K562 (cell line): ENCODE data around the gene TMED7. TPM values are rescaled to one million over a fixed set of nuclear protein-coding genes. Genes with fewer than 3 reads are reported as not detected.
A peak's percentile ranks its signal among the peaks of the same experiment; 100 is the strongest.

Experiments used
- KAT8 ChIP-seq: fragments of 450-650 bp; IDR thresholded peaks from 2 replicates; pipeline ENCODE4 v1.6.1; 2016; ENCODE audit warnings: low read depth, mild to moderate bottlenecking
- LCOR ChIP-seq: sonication (generic); formaldehyde crosslinking; IDR thresholded peaks from 2 replicates; pipeline ENCODE4 v1.8.0; 2022; ENCODE audit warnings: mild to moderate bottlenecking, missing genetic modification reagents
- MYC ChIP-seq, 2 experiments: fragments of 250-450 bp in 1 of 2; sonication (Bioruptor Pico) in 1 of 2; IDR thresholded peaks; 2 replicates each; pipeline versions ENCODE4 v1.5.1 to v1.6.1; 2012 to 2021; ENCODE audit warnings: low read depth in 2 of 2, borderline replicate concordance in 1 of 2, improper control_type of control experiment in 1 of 2, low read length in 1 of 2, mild to moderate bottlenecking in 1 of 2, moderate library complexity in 1 of 2
- NBN ChIP-seq: fragments of 450-650 bp; IDR thresholded peaks from 2 replicates; pipeline ENCODE4 v1.6.1; 2016; ENCODE audit warnings: low read depth, mild to moderate bottlenecking
- NR2F6 ChIP-seq: fragments of 450-650 bp; formaldehyde crosslinking; IDR thresholded peaks from 2 replicates; pipeline ENCODE4 v1.4.0; 2020; ENCODE audit warnings: mild to moderate bottlenecking
- POLR3A ChIP-seq: IDR thresholded peaks from 2 replicates; pipeline ENCODE4 v1.6.1; 2011; ENCODE audit warnings: borderline replicate concordance, mild to moderate bottlenecking, moderate library complexity; ENCODE audit not compliant: insufficient read length, insufficient read depth; ENCODE audit errors: extremely low read depth
- RBFOX2 ChIP-seq: fragments of 200-400 bp; formaldehyde crosslinking; IDR thresholded peaks from 2 replicates; pipeline ENCODE4 v1.6.1; 2017; ENCODE audit warnings: low read depth, mild to moderate bottlenecking, low read length, moderate library complexity
- SAFB ChIP-seq: fragments of 200-400 bp; formaldehyde crosslinking; IDR thresholded peaks from 2 replicates; pipeline ENCODE4 v1.6.1; 2017; ENCODE audit warnings: low read depth, low read length, borderline replicate concordance
- U2AF1 ChIP-seq: fragments of 200-400 bp; formaldehyde crosslinking; optimal IDR thresholded peaks from 2 replicates; pipeline ENCODE3; 2017; ENCODE audit warnings: mild to moderate bottlenecking, low read depth, low read length, moderate library complexity
- ZFP91 ChIP-seq: sonication (generic); formaldehyde crosslinking; IDR thresholded peaks from 2 replicates; pipeline ENCODE4 v1.8.0; 2022; ENCODE audit warnings: mild to moderate bottlenecking, missing genetic modification reagents
- ZFPM2 ChIP-seq: fragments of 250-450 bp; sonication (Bioruptor Pico); IDR thresholded peaks from 2 replicates; pipeline ENCODE4 v1.5.1; 2022; ENCODE audit warnings: mild to moderate bottlenecking
- ZNF280B ChIP-seq: fragments of 250-450 bp; sonication (Bioruptor Pico); IDR thresholded peaks from 2 replicates; pipeline ENCODE4 v1.5.1; 2021; ENCODE audit warnings: mild to moderate bottlenecking
- ZNF354B ChIP-seq: fragments of 250-450 bp; sonication (Bioruptor Pico); IDR thresholded peaks from 2 replicates; pipeline ENCODE4 v1.4.0; 2020
- ZNF77 ChIP-seq: fragments of 250-450 bp; sonication (Bioruptor Pico); IDR thresholded peaks from 2 replicates; pipeline ENCODE4 v1.5.0; 2020
- polyA plus RNA-seq, 8 experiments: library from polyadenylated mRNA; depleted of rRNA in 4 of 8; stranded (reverse) in 5 of 8; unstranded in 3 of 8; fragments of >200 nt; fragmentation: Nextera tagmentation in 2 of 8; fragmentation: Illumina TruSeq in 1 of 8; extraction: Ambion mirVana in 2 of 8; extraction: Trizol in 1 of 8; gene quantifications; 2 replicates each; pipeline versions ENCODE4 v1.2.1 to v1.2.3, GENCODE V29; 2011 to 2014; ENCODE audit warnings: inconsistent platforms in 1 of 8, missing spikeins in 1 of 8
- total RNA-seq, 7 experiments: library from RNA; depleted of rRNA in 6 of 7; stranded (reverse); fragments of >200 nt in 6 of 7; fragmentation: Illumina TruSeq in 2 of 7; extraction: Trizol in 2 of 7; gene quantifications; 2 replicates each; pipeline versions ENCODE4 v1.2.1 to v1.2.3, GENCODE V29; 2011 to 2021; ENCODE audit warnings: low replicate concordance in 1 of 7
- TF ChIP-seq, protein P1 (sequence below), 2 experiments: IDR thresholded peaks in 1 of 2; conservative IDR thresholded peaks in 1 of 2; 2 replicates each; pipeline ENCODE4 v1.6.1; 2016; ENCODE audit warnings: low read depth in 2 of 2, mild to moderate bottlenecking in 1 of 2, missing compliant biosample characterization in 1 of 2, missing genetic modification characterization in 1 of 2, moderate library complexity in 1 of 2
- TF ChIP-seq, protein P2 (sequence below), 2 experiments: fragments of 450-650 bp; IDR thresholded peaks; 2 replicates each; pipeline ENCODE4 v1.6.1; 2016
- TF ChIP-seq, protein P3 (sequence below), 2 experiments: fragments of 250-450 bp in 1 of 2; fragments of 450-650 bp in 1 of 2; sonication (Bioruptor Pico) in 1 of 2; IDR thresholded peaks; 2 replicates each; pipeline versions ENCODE4 v1.6.1 to v1.8.0; 2016 to 2021; ENCODE audit warnings: mild to moderate bottlenecking in 2 of 2, moderate library complexity in 2 of 2, missing compliant biosample characterization in 1 of 2, missing genetic modification characterization in 1 of 2

The TMED7 gene
- total and polyA plus RNA-seq, 9 of the 15 experiments (the other 6 are each of a cell fraction or from before 2014, with no cell fraction given) = 15.9 to 93.4 (median 41.7) TPM

DNA sequence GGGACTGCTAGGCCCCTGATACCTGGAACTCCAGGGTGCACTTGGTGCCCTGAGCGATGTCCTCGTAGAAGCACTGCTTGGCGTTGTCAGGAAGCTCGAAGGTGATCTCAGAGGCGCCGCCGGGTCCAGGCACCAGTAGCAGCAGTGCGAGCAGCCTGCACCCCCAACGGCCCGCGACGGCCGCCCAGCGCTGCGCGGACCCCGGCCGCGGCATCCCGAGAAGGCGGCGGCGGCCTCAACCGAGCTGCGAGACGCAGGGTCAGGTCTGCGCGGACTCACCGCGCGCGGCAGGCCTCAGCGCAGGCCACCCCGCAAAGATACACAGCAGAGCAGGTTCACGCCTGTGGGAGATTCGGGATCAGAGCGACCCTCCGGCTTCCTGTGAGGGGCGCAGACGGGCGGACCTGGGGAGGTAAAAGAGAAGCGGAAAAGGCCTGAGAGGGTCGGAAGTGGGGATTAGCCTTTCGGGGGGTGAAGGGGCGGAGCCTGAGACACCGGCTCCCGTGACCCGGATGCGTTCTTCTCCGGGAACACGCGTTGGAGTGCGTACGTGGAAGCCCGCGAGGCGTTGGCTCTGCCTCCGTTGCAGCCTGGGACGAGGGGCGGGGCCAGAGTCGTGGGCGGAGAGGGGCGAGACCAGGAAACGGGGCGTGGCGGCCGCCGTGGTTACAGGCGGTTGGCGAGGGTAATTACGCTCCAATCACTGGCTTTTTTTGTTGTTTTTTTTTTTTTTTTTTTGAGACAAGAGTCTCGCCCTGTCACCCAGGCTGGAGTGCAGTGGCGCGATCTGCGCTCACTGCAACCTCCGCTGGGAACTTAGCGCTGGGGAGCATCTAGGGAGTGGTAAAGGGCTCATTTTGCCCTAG lies at the start of gene TMED7 (continued):
- TF ChIP-seq, protein P1, sequence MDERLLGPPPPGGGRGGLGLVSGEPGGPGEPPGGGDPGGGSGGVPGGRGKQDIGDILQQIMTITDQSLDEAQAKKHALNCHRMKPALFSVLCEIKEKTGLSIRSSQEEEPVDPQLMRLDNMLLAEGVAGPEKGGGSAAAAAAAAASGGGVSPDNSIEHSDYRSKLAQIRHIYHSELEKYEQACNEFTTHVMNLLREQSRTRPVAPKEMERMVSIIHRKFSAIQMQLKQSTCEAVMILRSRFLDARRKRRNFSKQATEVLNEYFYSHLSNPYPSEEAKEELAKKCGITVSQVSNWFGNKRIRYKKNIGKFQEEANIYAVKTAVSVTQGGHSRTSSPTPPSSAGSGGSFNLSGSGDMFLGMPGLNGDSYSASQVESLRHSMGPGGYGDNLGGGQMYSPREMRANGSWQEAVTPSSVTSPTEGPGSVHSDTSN (CRISPR knock-in tag; IDR thresholded peaks at IDR 0.05; ENCODE audit: low read depth) = no peak
- TF ChIP-seq, protein P1 (tag; conservative IDR thresholded peaks at IDR 0.05; ENCODE audit: low read depth) = no peak
- TF ChIP-seq ZNF280B (CRISPR knock-in tag) = no peak
- TF ChIP-seq RBFOX2 = peak; percentile 98
- TF ChIP-seq NR2F6 (CRISPR knock-in tag) = no peak
- TF ChIP-seq U2AF1 = no peak
- no peak for TF ChIP-seq ZNF77
- TF ChIP-seq NBN = 0 out of 2 replicates have a peak, but pooled peaks have one; percentile 49
- TF ChIP-seq KAT8 = no peak
- peak; percentile 95 for TF ChIP-seq SAFB
- TF ChIP-seq ZFP91 = peak; percentile 57; the same call in 1 of the 2 replicates
- TF ChIP-seq LCOR (CRISPR knock-in tag) = peak; percentile 10; the same call in 1 of the 2 replicates
- TF ChIP-seq, protein P2, sequence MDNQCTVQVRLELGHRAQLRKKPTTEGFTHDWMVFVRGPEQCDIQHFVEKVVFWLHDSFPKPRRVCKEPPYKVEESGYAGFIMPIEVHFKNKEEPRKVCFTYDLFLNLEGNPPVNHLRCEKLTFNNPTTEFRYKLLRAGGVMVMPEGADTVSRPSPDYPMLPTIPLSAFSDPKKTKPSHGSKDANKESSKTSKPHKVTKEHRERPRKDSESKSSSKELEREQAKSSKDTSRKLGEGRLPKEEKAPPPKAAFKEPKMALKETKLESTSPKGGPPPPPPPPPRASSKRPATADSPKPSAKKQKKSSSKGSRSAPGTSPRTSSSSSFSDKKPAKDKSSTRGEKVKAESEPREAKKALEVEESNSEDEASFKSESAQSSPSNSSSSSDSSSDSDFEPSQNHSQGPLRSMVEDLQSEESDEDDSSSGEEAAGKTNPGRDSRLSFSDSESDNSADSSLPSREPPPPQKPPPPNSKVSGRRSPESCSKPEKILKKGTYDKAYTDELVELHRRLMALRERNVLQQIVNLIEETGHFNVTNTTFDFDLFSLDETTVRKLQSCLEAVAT (IDR thresholded peaks at IDR 0.05) = no peak
- TF ChIP-seq, protein P3, sequence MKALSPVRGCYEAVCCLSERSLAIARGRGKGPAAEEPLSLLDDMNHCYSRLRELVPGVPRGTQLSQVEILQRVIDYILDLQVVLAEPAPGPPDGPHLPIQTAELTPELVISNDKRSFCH (CRISPR knock-in tag; IDR thresholded peaks at IDR 0.05) = no peak
- TF ChIP-seq, protein P3 (tag; IDR thresholded peaks at IDR 0.05) = 0 out of 2 replicates have a peak, but pooled peaks have one; percentile 52
- no peak for TF ChIP-seq POLR3A
- TF ChIP-seq ZFPM2 (CRISPR knock-in tag) = no peak
- no peak for TF ChIP-seq ZNF354B (CRISPR knock-in tag)
- TF ChIP-seq MYC (IDR thresholded peaks at IDR 0.05; ENCODE audit: low read depth, low read length) = peak; percentile 96
- no peak for TF ChIP-seq MYC (CRISPR knock-in tag; IDR thresholded peaks at IDR 0.05; ENCODE audit: borderline replicate concordance, low read depth)
